HepG2 (cell line): Measurements from ENCODE around the gene PRKG1. TPM values are rescaled to one million over a fixed set of nuclear protein-coding genes. Genes with fewer than 3 reads are reported as not detected.

Source experiments
- ATAC-seq: fragments of 200-7000 bp; cut with Tn5 transposase; 3 replicates; pipeline ENCODE4 v1.9.1; 2020; ENCODE audit warnings: mild to moderate bottlenecking, moderate library complexity
- BruUV-seq: library from RNA; stranded (reverse); fragments of 400-500 nt; replicated peaks from 2 replicates; lab custom pipeline; 2021; lab: Mats Ljungman, UMichigan
- CTCF ChIA-PET: fragments of 300-600 bp; formaldehyde crosslinking; extraction: SDS; loops from one replicate; lab custom pipeline; 2021; ENCODE audit warnings: low total read pairs, inconsistent platforms, low intra/inter-chr PET ratio; lab: Yijun Ruan, JAX
- POLR2A ChIA-PET: fragments of 350-600 bp; sonication (Branson Sonifier 250); formaldehyde crosslinking; loops from one replicate; lab custom pipeline; 2020; ENCODE audit warnings: antibody characterized with exemption, inconsistent platforms; lab: Yijun Ruan, JAX
- DNase-seq: peaks from one replicate; pipeline ENCODE4 v3.0.0-alpha.2; 2015; ENCODE audit warnings: low spot score
- FAIRE-seq: peaks from 3 replicates; lab custom pipeline; 2011; peaks lifted over from hg19 to GRCh38; lab: Jason Lieb, UNC
- H2AFZ ChIP-seq: one replicate; pipeline ENCODE4 v1.6.1; 2011; ENCODE audit warnings: low read length, inconsistent platforms
- H3K27ac ChIP-seq: fragments of 300-600 bp; 3 replicates; pipeline ENCODE4 v1.8.0; 2011; ENCODE audit warnings: mixed run types, mild to moderate bottlenecking, mixed read lengths, low read length, inconsistent platforms; ENCODE audit not compliant: insufficient read depth; ENCODE audit errors: extremely low read length
- H3K27me3 ChIP-seq, 2 experiments: fragments of 200-600 bp in 1 of 2; 2 replicates in 1 of 2; 3 replicates in 1 of 2; pipeline versions ENCODE4 v1.6.0 to v1.8.0; 2011; ENCODE audit warnings: low read length in 2 of 2, mild to moderate bottlenecking in 2 of 2, moderate library complexity in 2 of 2, inconsistent platforms in 1 of 2; ENCODE audit not compliant: insufficient read depth in 2 of 2, control insufficient read depth in 1 of 2
- H3K36me3 ChIP-seq, 2 experiments: fragments of 200-600 bp in 1 of 2; replicated peaks in 1 of 2; 2 replicates in 1 of 2; 3 replicates in 1 of 2; pipeline versions ENCODE4 v1.5.1 to v1.8.0; 2011; ENCODE audit warnings: low read length in 2 of 2, inconsistent platforms in 1 of 2; ENCODE audit not compliant: insufficient read depth in 2 of 2, control insufficient read depth in 1 of 2
- H3K4me1 ChIP-seq: 2 replicates; pipeline ENCODE4 v1.5.1; 2012; ENCODE audit warnings: low read length, inconsistent platforms; ENCODE audit not compliant: insufficient read depth
- H3K4me2 ChIP-seq: 2 replicates; pipeline ENCODE4 v1.6.0; 2011; ENCODE audit warnings: low read depth, low read length, inconsistent platforms
- H3K4me3 ChIP-seq, 3 experiments: fragments of 200-600 bp in 1 of 3; sonication (generic), shearing (Covaris generic) in 1 of 3; replicated peaks in 1 of 3; 2 replicates each; pipeline ENCODE4 v1.5.1; 2011 to 2016; ENCODE audit warnings: low read length in 3 of 3, inconsistent platforms in 2 of 3, low read depth in 2 of 3, mild to moderate bottlenecking in 2 of 3, control low read depth in 1 of 3, mixed read lengths in 1 of 3; ENCODE audit not compliant: insufficient read depth in 1 of 3
- H3K79me2 ChIP-seq: one replicate; pipeline ENCODE4 v1.6.1; 2011; ENCODE audit warnings: low read length, inconsistent platforms; ENCODE audit not compliant: insufficient read depth
- H3K9ac ChIP-seq: 2 replicates; pipeline ENCODE4 v1.6.0; 2011; ENCODE audit warnings: mild to moderate bottlenecking, low read depth, low read length, inconsistent platforms; ENCODE audit not compliant: insufficient read depth
- H3K9me3 ChIP-seq: 2 replicates; pipeline ENCODE4 v1.5.1; 2012; ENCODE audit warnings: mild to moderate bottlenecking, low read length
- H4K20me1 ChIP-seq: 2 replicates; pipeline ENCODE4 v1.6.0; 2011; ENCODE audit warnings: inconsistent platforms, mild to moderate bottlenecking, low read length, moderate library complexity; ENCODE audit not compliant: insufficient read depth
- EP300 ChIP-seq, 3 experiments: sonication (generic) in 1 of 3; formaldehyde crosslinking in 1 of 3; IDR thresholded peaks; 2 replicates each; pipeline versions ENCODE4 v1.5.1 to v1.6.1; 2011 to 2020; ENCODE audit warnings: low read depth in 2 of 3, low read length in 2 of 3, borderline replicate concordance in 1 of 3, improper control_type of control experiment in 1 of 3, mild to moderate bottlenecking in 1 of 3, missing genetic modification reagents in 1 of 3, moderate library complexity in 1 of 3
- HNRNPLL ChIP-seq: fragments of 200-400 bp; formaldehyde crosslinking; IDR thresholded peaks from 2 replicates; pipeline ENCODE4 v1.6.1; 2017; ENCODE audit warnings: mild to moderate bottlenecking, low read depth, low read length; ENCODE audit not compliant: poor library complexity, severe bottlenecking
- PAX8 ChIP-seq: sonication (generic); formaldehyde crosslinking; IDR thresholded peaks from 2 replicates; pipeline ENCODE4 v1.8.0; 2022; ENCODE audit warnings: mild to moderate bottlenecking, missing genetic modification reagents, borderline replicate concordance
- ZNF564 ChIP-seq: sonication (generic); formaldehyde crosslinking; IDR thresholded peaks from 2 replicates; pipeline ENCODE4 v1.8.1; 2023; ENCODE audit warnings: mild to moderate bottlenecking, missing genetic modification reagents
- ZNF652 ChIP-seq: IDR thresholded peaks from 2 replicates; pipeline ENCODE4 v1.6.1; 2016; ENCODE audit warnings: low read depth, borderline replicate concordance
- ZNF782 ChIP-seq: sonication (generic); formaldehyde crosslinking; IDR thresholded peaks from 2 replicates; pipeline ENCODE4 v1.4.0; 2020; ENCODE audit warnings: missing genetic modification reagents, mild to moderate bottlenecking, borderline replicate concordance
- WGBS: methylation state at CpG from one replicate; pipeline ENCODE4 v1.1.6; 2017; ENCODE audit warnings: low lambda C conversion rate; 5-methylcytosine and 5-hydroxymethylcytosine counted together
- in situ Hi-C: cut with HindIII; loops from 2 replicates; pipeline ENCODE4 v1.10.0; 2017; ENCODE audit warnings: low pct_unique_long_range_greater_than_20kb; ENCODE audit not compliant: extremely low pct_ligation_motif_present
- intact Hi-C: fragments of 100-400 bp; cut with micrococcal nuclease; formaldehyde crosslinking; loops from one replicate; pipeline ENCODE4 v1.10.0; 2022; ENCODE audit not compliant: unreplicated experiment
- polyA plus RNA-seq, 8 experiments: library from polyadenylated mRNA; depleted of rRNA in 3 of 8; stranded (reverse) in 7 of 8; unstranded in 1 of 8; fragments of >200 nt; fragmentation: Illumina TruSeq in 4 of 8; extraction: Trizol in 4 of 8; gene quantifications; 2 replicates each; pipeline versions ENCODE4 v1.2.1 to v1.2.3, GENCODE V29; 2011 to 2016; ENCODE audit warnings: low read depth in 4 of 8, missing spikeins in 1 of 8, mixed read lengths in 1 of 8; ENCODE audit not compliant: insufficient read depth in 1 of 8
- total RNA-seq, 5 experiments: library from RNA; depleted of rRNA; stranded (reverse); fragments of >200 nt; fragmentation: Illumina TruSeq; extraction: Trizol; gene quantifications; 2 replicates each; pipeline ENCODE4 v1.2.3, GENCODE V29; 2016; ENCODE audit warnings: low read depth in 1 of 5
- TF ChIP-seq, protein P1 (sequence below): sonication (generic); formaldehyde crosslinking; IDR thresholded peaks from 2 replicates; pipeline ENCODE4 v1.9.0; 2022; ENCODE audit warnings: missing genetic modification reagents, mild to moderate bottlenecking, borderline replicate concordance
- TF ChIP-seq, protein P2 (sequence below): sonication (generic); formaldehyde crosslinking; IDR thresholded peaks from 2 replicates; pipeline ENCODE4 v1.8.0; 2022; ENCODE audit warnings: mild to moderate bottlenecking, missing genetic modification reagents, moderate library complexity

PRKG1 gene
- total and polyA plus RNA-seq, 2 of the 13 experiments (the other 11 are each of a cell fraction or from before 2014, with no cell fraction given) = 0.01 TPM; not detected in 1

DNA sequence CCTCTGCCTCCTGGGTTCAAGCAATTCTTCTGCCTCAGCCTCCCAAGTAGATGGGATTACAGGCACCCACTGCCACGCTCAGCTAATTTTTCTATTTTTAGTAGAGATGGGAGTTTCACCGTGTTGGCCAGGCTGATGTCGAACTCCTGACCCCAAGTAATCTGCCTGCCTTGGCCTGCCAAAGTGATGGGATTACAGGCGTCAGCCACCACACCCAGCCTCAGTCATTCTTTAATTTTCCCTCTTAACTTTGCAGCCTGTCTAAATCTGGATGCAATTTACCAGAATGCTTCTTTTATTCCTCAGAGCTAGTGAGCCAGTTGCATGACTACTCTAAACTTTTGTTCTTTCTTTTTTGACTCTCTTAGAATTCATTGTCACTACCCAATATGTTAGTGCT, 715.6 kb downstream of the PRKG1 start:
- H3K27me3 ChIP-seq = no peaks in the 10 kb centered on the region
- no peak overlapping the region for H3K4me2 ChIP-seq
- no peaks in the 10 kb centered on the region for H3K36me3 ChIP-seq
- no peak overlapping the region for H3K9ac ChIP-seq
- TF ChIP-seq ZNF782 (CRISPR knock-in tag) = no peak
- TF ChIP-seq, protein P1, sequence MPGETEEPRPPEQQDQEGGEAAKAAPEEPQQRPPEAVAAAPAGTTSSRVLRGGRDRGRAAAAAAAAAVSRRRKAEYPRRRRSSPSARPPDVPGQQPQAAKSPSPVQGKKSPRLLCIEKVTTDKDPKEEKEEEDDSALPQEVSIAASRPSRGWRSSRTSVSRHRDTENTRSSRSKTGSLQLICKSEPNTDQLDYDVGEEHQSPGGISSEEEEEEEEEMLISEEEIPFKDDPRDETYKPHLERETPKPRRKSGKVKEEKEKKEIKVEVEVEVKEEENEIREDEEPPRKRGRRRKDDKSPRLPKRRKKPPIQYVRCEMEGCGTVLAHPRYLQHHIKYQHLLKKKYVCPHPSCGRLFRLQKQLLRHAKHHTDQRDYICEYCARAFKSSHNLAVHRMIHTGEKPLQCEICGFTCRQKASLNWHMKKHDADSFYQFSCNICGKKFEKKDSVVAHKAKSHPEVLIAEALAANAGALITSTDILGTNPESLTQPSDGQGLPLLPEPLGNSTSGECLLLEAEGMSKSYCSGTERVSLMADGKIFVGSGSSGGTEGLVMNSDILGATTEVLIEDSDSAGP = no peak
- no peak for TF ChIP-seq HNRNPLL
- TF ChIP-seq ZNF652 (CRISPR knock-in tag) = no peak
- TF ChIP-seq PAX8 (CRISPR knock-in tag) = no peak
- TF ChIP-seq EP300 (IDR thresholded peaks at IDR 0.05; ENCODE audit: low read depth in 2 of 2, low read length in 2 of 2) = no peak
- no peak for TF ChIP-seq EP300 (CRISPR knock-in tag; IDR thresholded peaks at IDR 0.05; ENCODE audit: borderline replicate concordance)
- TF ChIP-seq ZNF564 = no peak
- TF ChIP-seq, protein P2, sequence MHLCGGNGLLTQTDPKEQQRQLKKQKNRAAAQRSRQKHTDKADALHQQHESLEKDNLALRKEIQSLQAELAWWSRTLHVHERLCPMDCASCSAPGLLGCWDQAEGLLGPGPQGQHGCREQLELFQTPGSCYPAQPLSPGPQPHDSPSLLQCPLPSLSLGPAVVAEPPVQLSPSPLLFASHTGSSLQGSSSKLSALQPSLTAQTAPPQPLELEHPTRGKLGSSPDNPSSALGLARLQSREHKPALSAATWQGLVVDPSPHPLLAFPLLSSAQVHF = no peak
- TF ChIP-seq, all 625 proteins: peak for 0
- H3K4me3 ChIP-seq = no peak overlapping the region
- FAIRE-seq = no peak
- 0% methylated on average over 4 of the region's 4 CpGs for WGBS
- H4K20me1 ChIP-seq = no peaks in the 10 kb centered on the region
- no peak for ATAC-seq
- ChIA-PET CTCF (no interaction called here), POLR2A (no interaction called here)
- in situ Hi-C loops (no loop called here), intact Hi-C loops (no loop called here)
- H2AFZ ChIP-seq = no peak overlapping the region
- no peaks in the 10 kb centered on the region for H3K4me1 ChIP-seq
- BruUV-seq = no TSS peak
- no peaks in the 10 kb centered on the region for H3K79me2 ChIP-seq
- H3K27ac ChIP-seq = no peak overlapping the region
- DNase-seq = no peak
- H3K9me3 ChIP-seq = 0 out of 2 replicates have a peak, but pooled peaks cover 11% of the 10 kb centered on the region
